Islet precursor cell (in vitro differentiated cells): ENCODE data around the gene MTUS2.

Experiments
- DNase-seq: peaks from one replicate; pipeline ENCODE4 v3.0.0-alpha.2; 2018

MTUS2 gene

DNA sequence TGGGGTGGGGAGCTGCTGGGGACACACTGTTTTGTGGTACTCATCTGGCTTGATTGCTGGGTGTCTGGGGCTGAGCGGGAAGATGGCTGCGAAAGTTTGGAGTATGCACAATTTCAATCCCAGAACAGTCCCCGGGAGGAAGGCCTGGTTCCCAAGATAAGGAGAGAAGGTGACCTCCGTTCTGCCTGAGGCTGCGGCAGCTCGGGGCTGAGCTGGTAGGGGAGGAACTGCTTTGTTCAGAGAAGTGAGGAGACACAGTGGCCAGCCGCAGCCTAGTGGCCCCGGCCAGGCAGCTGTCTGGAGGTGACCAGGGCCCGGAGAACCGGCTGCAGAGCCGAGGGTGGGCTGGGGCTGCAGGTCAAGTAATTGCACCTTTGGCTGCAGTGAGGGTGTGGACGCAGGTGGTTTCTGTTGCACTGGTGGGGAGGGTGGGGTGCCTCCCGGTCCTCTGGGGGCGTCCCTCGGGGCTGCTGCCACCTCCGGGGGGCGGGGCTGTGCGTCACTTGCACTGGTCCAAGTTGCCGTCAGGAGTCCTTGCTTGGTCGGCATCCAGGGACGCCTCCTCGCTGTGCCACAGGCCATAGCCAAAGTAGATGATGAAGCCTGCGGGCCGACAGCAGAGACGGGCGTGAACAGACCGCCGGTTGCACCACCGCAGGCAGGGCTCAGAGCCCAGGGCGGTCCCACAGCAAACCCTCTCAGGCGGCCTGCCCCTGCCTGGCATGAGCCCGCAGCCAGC is 694.0 kb downstream of the MTUS2 start:
- no peak for DNase-seq

DNA sequence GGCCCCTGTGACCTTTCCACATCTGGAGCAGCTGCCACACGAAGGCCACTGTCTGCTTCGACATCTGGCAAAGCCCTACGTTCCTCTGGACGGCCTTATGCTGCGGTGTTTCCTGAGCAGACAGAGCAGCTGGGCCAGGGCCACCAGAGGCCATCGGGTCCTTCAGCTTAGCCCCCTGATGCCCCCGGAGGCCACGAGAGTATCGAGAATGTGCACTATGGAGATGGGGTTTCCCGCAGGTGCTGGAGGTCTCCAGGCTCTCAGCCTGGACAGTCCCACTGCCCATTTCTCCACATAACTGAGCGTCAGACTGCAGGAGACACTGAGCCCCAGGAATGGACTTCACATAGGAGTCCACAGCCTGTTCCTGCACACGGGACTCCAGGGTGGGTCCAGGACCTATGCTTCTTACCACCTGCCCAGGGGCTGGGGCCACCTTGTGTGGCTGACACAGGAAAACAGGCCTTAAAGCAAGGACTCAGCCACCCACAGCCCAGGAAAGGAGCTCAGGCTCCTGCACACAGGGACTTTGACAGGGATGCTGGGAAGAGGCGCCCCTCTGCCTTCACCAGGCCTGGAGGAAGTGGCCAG is 694.7 kb downstream of the MTUS2 start:
- DNase-seq: no peak

DNA sequence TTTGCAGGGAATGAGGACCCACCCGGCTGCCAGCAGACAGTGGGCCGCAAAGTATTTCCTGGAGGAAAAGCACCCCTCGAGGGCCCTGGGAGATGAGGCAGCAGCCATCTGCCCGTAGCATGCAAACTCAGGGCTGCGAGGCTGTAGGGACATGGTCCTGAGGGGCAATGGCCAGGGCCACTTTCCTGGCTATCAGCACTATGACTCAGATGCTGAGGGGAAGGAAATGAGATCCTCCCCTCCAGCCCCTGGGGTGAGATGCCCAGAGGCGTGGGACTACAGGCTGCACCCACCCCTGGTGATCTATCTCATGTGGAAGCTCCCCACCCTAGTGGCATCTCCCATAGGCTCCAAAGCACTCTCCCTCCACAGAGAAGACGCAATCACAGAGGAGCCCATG is 695.2 kb downstream of the MTUS2 start:
- DNase-seq: no peak

DNA sequence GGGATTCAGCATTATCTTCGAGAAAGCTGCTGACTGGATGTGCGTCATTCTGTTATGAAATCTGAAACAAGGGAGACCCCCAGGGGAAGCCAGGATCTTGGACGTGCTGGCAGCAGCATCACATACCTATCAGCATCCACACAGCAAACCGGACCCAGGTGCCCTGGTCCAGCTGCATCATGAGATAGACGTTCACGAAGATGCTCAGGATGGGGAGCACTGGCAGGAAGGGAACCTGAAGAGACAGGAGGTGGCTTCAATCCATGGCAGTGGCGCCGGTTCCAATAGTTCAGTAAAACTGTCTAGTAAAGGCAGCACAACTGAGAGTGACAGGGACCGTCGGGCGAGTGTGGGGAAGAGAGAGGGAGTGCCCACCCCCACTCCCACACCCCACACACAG is 695.9 kb downstream of the MTUS2 start:
- DNase-seq: no peak

DNA sequence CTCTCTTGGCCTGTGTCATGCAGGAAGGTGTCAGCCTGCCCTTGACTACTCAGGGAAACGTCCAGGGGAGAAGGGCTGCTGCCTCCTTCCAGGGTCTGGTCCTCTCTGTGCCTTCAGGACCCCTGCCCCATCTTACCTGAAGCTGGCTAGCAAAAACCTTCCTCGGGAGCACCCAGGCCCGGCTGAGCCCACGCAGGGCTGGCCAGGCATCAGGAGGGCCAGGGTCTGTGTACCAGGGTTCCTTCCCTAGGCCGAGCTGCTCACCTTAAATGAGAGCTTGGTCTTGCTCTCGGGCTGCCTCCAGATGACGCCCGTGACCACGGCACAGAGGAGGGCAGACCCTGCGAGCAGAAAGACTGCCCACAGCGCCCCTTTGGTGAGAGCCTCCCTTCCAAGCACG is 696.7 kb downstream of the MTUS2 start:
- no peak for DNase-seq

DNA sequence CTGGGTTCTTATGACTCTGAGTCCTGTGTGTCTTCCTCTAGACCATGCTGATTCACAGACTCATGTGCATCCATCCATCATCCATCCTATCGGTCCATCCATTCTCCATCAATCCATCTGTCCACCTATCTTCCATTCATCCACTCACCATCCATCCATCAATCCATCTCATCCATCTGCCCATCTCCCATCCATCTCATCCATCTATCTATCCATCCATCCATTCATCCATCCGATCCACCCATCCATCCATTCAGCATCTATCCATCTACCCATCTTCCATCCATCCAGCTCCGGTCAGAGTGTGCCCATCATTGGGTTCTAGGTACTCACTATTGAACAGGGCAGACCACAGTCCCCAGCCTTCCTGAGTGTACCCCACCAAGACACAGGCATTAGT is 699.8 kb downstream of the MTUS2 start:
- no peak for DNase-seq

DNA sequence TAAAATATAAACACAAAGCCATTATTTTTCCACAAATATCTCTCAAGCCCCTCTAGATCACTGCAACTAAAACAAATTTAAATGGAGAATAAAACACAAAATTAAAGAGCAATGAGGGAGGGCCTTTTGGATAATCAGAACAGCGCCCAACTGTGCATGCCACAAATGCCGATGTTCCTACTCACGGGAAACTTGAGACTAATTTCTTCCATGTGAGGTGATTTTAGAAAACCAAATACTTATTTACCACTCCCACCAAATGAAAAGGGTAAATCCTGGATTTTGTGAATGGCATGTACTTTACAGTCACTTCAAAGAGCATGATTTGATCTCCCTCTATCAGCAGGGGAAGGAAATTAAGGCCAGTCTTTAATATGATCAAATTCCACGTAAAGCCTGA is 700.5 kb downstream of the MTUS2 start:
- DNase-seq: no peak

DNA sequence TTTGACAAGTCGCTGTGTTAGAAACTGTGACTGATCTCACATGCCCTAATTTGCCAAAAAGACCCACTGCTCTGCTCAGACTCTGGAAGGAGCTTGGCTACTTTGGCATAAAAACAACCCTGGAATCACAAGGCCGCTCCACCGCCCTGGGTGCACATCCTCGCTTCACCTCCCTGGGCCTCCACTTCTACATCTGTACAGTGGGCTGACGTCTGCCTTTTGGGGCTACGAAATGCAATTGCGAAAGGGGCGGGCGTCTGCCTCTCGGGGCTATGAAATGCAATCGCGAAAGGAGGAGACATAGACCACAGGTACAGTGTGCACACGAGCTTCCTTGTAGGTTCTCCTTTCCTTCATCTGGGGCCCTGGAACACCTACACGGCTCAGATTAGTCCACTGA is 701.2 kb downstream of the MTUS2 start:
- DNase-seq: no peak

DNA sequence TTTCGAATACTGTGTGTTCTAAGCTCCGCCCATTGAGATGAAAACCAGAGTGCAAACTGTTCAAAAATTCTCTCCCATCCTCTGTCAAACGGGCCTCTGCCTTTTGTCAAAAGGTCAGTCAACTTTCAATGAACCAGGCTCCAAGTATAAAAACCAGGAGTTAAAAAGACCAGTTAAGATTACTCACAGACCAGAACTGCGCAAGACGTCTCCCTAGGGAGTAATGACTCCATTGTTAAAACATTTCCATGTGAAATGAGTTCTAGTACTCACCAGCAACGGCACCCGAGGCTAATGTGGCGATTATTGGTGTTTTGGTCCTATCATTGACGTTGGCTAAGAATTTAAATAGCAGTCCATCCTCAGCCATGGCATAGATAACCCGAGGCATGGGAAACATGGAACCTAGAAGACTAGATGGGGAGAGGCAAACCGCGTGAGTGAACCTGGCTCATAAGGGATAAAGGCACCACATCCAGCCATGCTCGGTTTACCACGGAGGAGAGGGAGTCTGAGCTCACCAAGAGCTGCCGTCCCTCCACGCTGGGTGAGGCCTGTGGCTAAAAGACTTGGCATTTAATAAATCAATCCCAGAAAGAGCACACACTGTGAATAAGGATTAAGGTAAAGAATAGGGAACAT is 702.0 kb downstream of the MTUS2 start:
- DNase-seq: peak; percentile 68

DNA sequence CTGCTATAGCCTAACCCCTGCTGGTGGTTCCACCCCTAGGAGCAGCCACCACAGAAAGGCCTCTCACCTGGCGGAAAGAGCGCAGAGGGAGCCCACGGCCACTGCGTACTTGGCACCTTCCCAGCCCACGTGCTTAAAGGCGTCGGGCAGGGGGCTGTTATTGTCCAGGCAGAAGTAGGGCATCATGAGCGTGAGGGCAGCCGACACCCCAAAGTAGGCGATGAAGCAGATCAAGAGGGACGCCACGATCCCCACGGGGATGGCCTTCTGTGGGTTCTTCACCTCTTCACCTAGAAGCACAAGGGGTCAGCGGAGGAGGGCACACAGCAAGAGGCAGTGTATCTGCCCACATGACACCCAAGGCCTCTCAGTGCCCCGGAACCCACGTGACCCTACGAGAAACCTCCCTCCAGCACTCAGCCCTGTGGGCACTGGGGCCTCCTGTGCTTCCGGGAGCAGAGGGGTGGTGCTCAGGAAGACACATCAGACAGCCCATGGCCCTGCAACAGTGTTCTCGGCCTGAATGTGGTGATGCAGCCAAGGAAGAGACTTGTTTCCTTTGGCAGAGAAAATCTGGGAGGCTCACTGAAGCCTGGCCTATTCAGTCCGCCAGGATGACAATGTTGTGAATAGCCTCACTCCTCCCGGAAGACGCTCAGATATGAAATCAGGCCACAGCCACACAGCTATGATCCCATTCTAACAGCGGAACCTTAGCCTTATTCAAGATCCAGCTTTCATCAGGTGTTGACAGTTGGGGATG is 703.2 kb downstream of the MTUS2 start:
- no peak for DNase-seq

DNA sequence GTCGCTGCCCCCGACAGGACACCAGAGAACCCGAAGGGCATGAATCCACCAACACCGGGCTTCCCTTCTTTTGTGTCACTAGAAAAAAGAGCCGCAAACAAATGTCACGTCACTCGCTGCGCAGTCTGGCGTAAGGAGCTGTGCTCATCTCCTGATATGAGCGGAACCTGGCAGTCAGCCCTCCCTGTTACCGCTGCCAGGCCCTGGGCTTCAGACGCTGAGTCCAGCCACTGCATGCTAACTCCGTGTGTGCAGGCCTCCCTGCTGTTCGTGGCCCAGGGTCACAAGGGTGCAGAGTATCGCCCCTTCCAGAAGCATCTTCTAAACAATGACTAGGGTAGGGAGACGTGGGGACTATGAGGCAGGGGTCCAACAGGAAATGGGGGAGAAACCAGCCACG is 704.0 kb downstream of the MTUS2 start:
- DNase-seq: no peak

DNA sequence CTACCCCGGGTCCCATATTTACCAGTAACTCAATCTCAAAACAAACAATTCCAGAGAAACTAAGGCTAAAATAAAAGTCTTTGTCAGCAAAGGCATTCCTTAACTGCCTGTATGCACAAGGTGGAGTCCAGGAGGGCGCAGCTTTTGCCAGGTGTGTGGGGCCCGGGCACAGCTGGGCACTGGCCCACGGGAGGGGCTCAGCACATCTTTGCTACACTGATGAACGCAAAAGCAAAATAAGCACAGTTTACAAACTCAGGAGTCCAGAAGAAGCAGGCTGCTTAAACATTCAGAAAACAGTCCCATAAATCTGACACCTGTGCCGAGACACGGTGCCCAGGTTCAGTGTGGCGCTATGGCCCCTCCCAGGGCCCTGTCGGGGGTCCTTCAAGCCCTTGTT is 704.5 kb downstream of the MTUS2 start:
- DNase-seq: no peak

DNA sequence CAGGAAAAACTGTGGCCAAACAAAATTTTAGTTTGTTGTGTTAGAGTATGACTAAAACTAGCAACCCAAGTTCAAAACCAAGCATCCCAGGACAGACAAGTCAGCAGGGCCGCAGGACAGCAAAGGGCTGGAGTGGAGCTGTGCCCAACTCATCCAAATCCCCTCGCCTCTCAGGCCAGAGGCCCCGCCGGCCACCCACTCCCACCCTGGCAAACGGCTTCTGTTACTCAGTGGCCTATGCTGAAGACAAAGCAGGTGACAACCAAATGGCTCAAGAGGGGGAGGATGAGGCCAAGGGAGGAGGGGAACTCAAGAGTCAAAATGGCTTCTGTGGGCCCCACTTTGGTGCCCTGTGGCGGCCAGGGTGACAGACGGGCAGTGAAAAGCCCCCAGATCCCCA is 705.6 kb downstream of the MTUS2 start:
- DNase-seq: no peak

DNA sequence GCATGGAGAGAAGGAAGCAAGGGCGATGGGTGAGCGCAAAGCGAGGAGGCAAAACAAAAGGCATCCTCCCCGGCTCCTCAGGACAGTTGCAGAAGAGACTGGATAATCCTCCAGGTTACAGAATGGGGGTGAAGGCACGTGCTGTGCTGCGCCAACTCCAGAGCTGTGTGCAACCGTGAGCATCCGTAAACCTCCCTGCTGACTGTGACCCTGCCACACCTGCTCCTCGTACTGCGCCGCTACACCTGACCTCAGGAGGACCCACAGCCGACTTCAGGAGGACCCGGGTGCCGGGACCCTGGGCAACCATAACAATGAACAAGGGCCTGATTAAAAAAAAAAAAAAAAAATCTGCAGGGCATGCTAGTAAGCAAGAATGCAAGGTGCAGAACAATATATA is 706.6 kb downstream of the MTUS2 start:
- no peak for DNase-seq

DNA sequence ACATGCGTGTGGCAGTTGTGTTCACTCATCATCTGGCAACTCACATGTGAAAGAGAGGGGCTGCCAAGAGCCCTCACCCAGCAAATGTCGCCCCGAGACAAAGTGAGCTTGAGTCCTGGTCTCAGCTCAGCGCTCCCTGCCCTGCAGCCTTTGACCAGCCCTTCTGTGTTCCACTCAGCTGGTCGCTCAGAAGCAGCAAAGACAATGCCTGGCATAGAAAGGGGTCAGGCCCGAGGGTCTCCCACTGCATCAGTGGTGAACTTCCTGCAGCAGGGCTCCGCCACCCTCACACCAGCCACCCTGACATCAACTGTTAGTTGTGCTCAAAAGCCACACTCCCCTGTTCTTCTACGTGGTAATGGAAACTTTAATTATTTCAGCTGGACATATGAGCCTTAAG is 707.4 kb downstream of the MTUS2 start:
- no peak for DNase-seq

DNA sequence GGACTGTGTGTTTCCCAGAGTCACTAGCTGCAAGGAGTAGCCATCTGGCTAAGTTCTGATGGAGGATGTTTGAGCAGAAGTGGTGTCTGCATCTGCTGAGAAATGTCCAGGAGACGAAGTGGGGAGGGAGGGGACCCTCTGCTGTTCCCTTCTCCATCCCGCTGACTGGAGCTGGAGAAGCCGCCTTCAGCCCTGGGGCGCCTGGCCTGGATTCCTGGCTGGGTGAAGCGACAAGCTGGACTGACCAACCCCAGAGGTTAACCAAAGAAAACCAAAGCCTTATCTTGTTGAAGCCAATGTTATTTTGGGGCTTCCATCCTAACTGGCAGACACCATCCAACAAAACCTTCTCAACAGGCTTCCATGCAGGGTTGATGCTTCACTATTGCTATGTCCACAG is 707.8 kb downstream of the MTUS2 start:
- DNase-seq: no peak

DNA sequence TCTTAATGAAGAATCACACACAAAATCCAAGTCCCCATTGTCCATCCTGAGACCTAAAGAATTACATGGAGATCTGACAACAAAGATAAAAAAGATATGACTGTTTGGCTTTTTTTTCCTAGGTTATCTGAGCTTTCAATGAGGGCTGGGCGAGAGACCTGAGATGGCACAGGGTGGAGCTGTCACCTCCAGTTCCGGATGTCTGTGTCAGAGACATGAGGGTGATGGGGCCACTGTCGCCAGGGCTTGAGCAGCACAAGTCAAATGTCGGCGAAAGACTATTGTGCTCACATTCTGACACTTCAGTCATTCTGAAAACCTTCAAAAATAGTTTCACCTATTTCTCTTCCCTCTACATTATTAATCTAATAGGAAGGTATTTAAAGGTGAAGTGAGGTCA is 709.6 kb downstream of the MTUS2 start:
- no peak for DNase-seq

DNA sequence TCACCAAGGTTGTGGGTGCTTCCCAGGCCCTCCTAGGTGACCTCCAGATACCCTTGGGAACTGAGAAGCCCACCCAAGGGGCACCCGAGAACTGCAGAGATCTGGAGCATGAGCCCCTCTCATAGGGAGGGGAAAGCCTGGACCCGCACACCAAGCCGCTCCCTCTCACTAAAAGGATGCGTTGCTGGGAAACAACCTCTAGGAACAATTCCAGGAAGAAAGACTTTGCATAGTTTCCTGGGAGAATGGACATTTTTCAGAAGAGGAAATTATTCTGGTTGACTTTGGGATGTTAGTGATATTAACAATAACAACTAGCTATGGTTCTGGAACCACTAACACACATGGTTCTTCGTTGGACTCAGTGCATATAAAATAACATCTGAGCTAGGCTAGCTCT is 710.8 kb downstream of the MTUS2 start:
- DNase-seq: no peak

DNA sequence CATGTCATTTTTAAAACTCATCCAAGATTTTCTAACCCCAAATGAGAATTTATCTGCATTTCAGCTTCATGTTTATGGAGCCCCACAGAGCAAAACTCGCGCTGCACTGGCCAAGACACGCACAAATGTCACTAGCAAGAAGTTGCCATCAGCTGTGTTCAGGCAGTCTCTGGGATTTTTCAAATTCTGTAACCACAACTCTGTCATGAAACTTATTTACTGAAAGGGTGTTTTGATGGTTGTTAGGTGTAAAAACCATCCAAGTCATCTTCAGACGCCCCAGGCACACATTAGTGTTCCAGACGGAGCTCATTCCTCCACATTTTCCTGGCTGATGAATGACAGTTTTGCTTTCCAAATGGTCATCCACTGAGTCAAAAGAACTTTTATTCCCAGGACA is 712.0 kb downstream of the MTUS2 start:
- no peak for DNase-seq

DNA sequence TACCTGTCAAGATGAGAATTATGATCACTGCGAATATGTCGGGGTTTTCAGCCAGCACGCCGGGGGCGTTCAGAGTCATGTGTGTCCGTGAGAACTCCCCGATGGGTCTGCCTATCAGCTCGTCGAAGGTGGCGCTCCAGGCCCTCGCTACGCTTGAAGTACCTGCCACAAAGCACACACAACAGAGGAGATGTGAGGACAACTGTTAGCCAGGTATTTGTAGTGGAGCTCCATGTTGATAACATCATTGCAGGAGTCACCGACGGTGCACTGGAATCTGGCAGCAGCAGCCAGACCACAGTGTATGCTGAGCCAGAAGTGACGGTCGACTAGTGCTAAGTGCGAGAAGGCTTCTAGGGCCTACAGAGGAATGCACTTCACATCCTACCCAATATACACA is 712.7 kb downstream of the MTUS2 start:
- DNase-seq: peak; percentile 75

DNA sequence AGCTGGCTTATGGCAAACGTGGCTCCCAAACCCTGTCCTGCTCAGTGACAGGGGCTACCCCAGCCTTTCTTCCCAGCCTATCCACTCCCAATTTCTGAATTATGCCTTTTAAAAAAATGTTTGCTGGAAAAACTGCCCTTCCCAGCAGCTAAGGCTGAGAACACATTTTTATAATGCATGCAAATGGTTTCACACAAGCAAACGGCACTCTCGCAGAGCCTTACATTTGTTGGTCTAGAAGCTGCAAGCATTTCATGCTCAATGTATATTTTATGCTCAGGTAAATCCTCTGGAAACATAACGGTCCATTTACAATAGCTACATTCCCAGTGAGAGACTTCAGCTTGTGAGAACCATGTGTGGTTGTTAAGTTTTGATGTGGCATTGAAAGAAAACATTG is 713.9 kb downstream of the MTUS2 start:
- no peak for DNase-seq

DNA sequence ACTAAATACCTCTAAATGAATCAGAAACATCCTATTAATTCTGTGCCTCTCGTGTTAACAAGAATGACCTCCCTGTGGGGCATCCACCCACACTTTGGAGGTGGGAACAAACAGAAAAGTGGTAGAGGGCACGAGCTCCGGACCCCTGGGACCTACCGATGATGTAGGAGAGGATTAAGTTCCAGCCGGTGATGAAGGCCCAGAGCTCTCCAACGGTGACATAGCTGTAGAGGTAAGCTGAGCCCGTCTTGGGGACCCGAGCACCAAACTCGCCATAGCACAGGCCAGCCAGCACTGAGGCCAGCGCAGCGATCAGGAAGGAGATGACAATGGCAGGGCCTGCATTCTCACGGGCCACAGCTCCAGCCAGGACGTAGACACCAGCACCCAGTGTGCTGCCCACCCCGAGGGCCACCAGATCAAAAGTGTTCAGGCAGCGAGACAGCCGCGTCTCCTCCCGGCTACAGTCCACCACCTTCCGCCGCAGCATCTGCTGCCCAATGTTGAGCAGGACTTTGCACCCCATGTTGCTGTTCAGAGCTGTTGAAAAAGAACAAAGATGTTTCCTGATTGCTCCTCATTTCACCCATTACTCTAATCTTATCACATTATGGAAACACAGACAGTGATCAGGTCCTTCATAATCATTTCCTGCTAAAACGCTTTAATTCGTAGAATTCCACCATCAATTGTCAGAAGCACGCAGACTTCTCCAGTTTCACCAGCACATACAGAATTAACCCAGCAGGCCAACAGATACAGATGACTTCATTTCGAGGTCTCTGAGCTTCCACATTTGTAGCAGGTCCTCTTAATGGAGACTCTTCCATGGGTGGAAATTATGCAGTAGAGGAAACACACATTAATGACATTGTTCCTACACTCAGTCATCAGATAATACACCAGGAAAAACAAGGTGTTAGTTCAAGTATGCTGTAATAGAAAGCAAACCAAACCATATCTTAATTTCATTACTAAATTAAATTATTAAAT is 715.8 kb downstream of the MTUS2 start:
- no peak for DNase-seq

DNA sequence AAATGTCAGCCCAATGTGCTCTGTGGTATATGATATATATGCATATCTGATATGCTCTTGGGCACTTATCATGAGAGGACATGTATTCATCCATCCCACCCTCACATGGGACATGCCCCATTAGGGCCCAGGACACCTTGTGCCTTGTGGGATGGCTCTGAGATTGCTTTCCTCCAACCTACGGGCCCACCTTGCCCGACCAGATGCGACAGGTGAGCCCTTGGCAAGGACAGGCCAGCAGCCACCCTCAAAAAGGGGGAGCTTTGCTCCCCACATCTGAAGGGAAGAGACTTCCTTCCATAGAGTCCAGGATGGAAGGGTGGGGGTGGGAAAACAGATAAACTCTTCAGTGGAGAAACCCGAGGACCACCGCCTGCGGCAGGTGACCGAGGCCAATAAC is 716.7 kb downstream of the MTUS2 start:
- no peak for DNase-seq
